HepG2 (cell line): ENCODE results near the gene TGDS. TPM values are rescaled to one million over a fixed set of nuclear protein-coding genes. Genes with fewer than 3 reads are reported as not detected.

Experiments used
- ATAC-seq: fragments of 200-7000 bp; cut with Tn5 transposase; 3 replicates; pipeline ENCODE4 v1.9.1; 2020; ENCODE audit warnings: mild to moderate bottlenecking, moderate library complexity
- BruUV-seq: library from RNA; stranded (reverse); fragments of 400-500 nt; replicated peaks from 2 replicates; lab custom pipeline; 2021; lab: Mats Ljungman, UMichigan
- CTCF ChIA-PET: fragments of 300-600 bp; formaldehyde crosslinking; extraction: SDS; loops from one replicate; lab custom pipeline; 2021; ENCODE audit warnings: low total read pairs, inconsistent platforms, low intra/inter-chr PET ratio; lab: Yijun Ruan, JAX
- POLR2A ChIA-PET: fragments of 350-600 bp; sonication (Branson Sonifier 250); formaldehyde crosslinking; loops from one replicate; lab custom pipeline; 2020; ENCODE audit warnings: antibody characterized with exemption, inconsistent platforms; lab: Yijun Ruan, JAX
- DNase-seq: peaks from one replicate; pipeline ENCODE4 v3.0.0-alpha.2; 2015; ENCODE audit warnings: low spot score
- FAIRE-seq: peaks from 3 replicates; lab custom pipeline; 2011; peaks lifted over from hg19 to GRCh38; lab: Jason Lieb, UNC
- H2AFZ ChIP-seq: one replicate; pipeline ENCODE4 v1.6.1; 2011; ENCODE audit warnings: low read length, inconsistent platforms
- H3K27ac ChIP-seq: fragments of 300-600 bp; 3 replicates; pipeline ENCODE4 v1.8.0; 2011; ENCODE audit warnings: mixed run types, mild to moderate bottlenecking, mixed read lengths, low read length, inconsistent platforms; ENCODE audit not compliant: insufficient read depth; ENCODE audit errors: extremely low read length
- H3K27me3 ChIP-seq, 2 experiments: fragments of 200-600 bp in 1 of 2; 2 replicates in 1 of 2; 3 replicates in 1 of 2; pipeline versions ENCODE4 v1.6.0 to v1.8.0; 2011; ENCODE audit warnings: low read length in 2 of 2, mild to moderate bottlenecking in 2 of 2, moderate library complexity in 2 of 2, inconsistent platforms in 1 of 2; ENCODE audit not compliant: insufficient read depth in 2 of 2, control insufficient read depth in 1 of 2
- H3K36me3 ChIP-seq, 2 experiments: fragments of 200-600 bp in 1 of 2; replicated peaks in 1 of 2; 2 replicates in 1 of 2; 3 replicates in 1 of 2; pipeline versions ENCODE4 v1.5.1 to v1.8.0; 2011; ENCODE audit warnings: low read length in 2 of 2, inconsistent platforms in 1 of 2; ENCODE audit not compliant: insufficient read depth in 2 of 2, control insufficient read depth in 1 of 2
- H3K4me1 ChIP-seq: 2 replicates; pipeline ENCODE4 v1.5.1; 2012; ENCODE audit warnings: low read length, inconsistent platforms; ENCODE audit not compliant: insufficient read depth
- H3K4me2 ChIP-seq: 2 replicates; pipeline ENCODE4 v1.6.0; 2011; ENCODE audit warnings: low read depth, low read length, inconsistent platforms
- H3K4me3 ChIP-seq, 3 experiments: fragments of 200-600 bp in 1 of 3; sonication (generic), shearing (Covaris generic) in 1 of 3; replicated peaks in 1 of 3; 2 replicates each; pipeline ENCODE4 v1.5.1; 2011 to 2016; ENCODE audit warnings: low read length in 3 of 3, inconsistent platforms in 2 of 3, low read depth in 2 of 3, mild to moderate bottlenecking in 2 of 3, control low read depth in 1 of 3, mixed read lengths in 1 of 3; ENCODE audit not compliant: insufficient read depth in 1 of 3
- H3K79me2 ChIP-seq: one replicate; pipeline ENCODE4 v1.6.1; 2011; ENCODE audit warnings: low read length, inconsistent platforms; ENCODE audit not compliant: insufficient read depth
- H3K9ac ChIP-seq: 2 replicates; pipeline ENCODE4 v1.6.0; 2011; ENCODE audit warnings: mild to moderate bottlenecking, low read depth, low read length, inconsistent platforms; ENCODE audit not compliant: insufficient read depth
- H3K9me3 ChIP-seq: 2 replicates; pipeline ENCODE4 v1.5.1; 2012; ENCODE audit warnings: mild to moderate bottlenecking, low read length
- H4K20me1 ChIP-seq: 2 replicates; pipeline ENCODE4 v1.6.0; 2011; ENCODE audit warnings: inconsistent platforms, mild to moderate bottlenecking, low read length, moderate library complexity; ENCODE audit not compliant: insufficient read depth
- BCL3 ChIP-seq: sonication (generic); formaldehyde crosslinking; IDR thresholded peaks from 2 replicates; pipeline ENCODE4 v1.5.1; 2020; ENCODE audit warnings: mild to moderate bottlenecking, missing genetic modification reagents, moderate library complexity
- FOXJ3 ChIP-seq: sonication (generic); formaldehyde crosslinking; IDR thresholded peaks from 2 replicates; pipeline ENCODE4 v1.4.0; 2020; ENCODE audit warnings: missing genetic modification reagents, mild to moderate bottlenecking, borderline replicate concordance
- GABPA ChIP-seq, 2 experiments: IDR thresholded peaks; 2 replicates each; pipeline ENCODE4 v1.6.1; 2011 to 2016; ENCODE audit warnings: low read depth in 2 of 2, low read length in 1 of 2, missing biosample characterization in 1 of 2, missing genetic modification characterization in 1 of 2
- GMEB2 ChIP-seq: IDR thresholded peaks from 2 replicates; pipeline ENCODE4 v1.6.1; 2016; ENCODE audit warnings: missing biosample characterization, missing genetic modification reagents, low read depth
- NFATC3 ChIP-seq: sonication (generic); formaldehyde crosslinking; IDR thresholded peaks from 2 replicates; pipeline ENCODE4 v1.5.1; 2020; ENCODE audit warnings: mild to moderate bottlenecking, missing genetic modification reagents
- PREB ChIP-seq: sonication (generic); formaldehyde crosslinking; IDR thresholded peaks from 2 replicates; pipeline ENCODE4 v1.4.0; 2020; ENCODE audit warnings: missing genetic modification reagents
- RARG ChIP-seq: sonication (generic); formaldehyde crosslinking; IDR thresholded peaks from 2 replicates; pipeline ENCODE4 v1.4.0; 2020; ENCODE audit warnings: low read depth, mild to moderate bottlenecking, missing genetic modification reagents
- RBAK ChIP-seq: sonication (generic); formaldehyde crosslinking; IDR thresholded peaks from 2 replicates; pipeline ENCODE4 v1.5.1; 2020; ENCODE audit warnings: mild to moderate bottlenecking, missing genetic modification reagents
- SIN3B ChIP-seq: fragments of 150-350 bp; IDR thresholded peaks from 2 replicates; pipeline ENCODE4 v1.6.1; 2014; ENCODE audit warnings: low read length
- ZKSCAN5 ChIP-seq: sonication (generic); formaldehyde crosslinking; IDR thresholded peaks from 2 replicates; pipeline ENCODE4 v1.5.1; 2020; ENCODE audit warnings: mild to moderate bottlenecking, missing genetic modification reagents
- ZNF20 ChIP-seq: sonication (generic); formaldehyde crosslinking; IDR thresholded peaks from 2 replicates; pipeline ENCODE4 v1.4.0; 2020; ENCODE audit warnings: mild to moderate bottlenecking, moderate library complexity, missing genetic modification reagents
- ZNF234 ChIP-seq: sonication (generic); formaldehyde crosslinking; conservative IDR thresholded peaks from 2 replicates; pipeline ENCODE4 v1.5.1; 2020; ENCODE audit warnings: mild to moderate bottlenecking, missing genetic modification reagents
- ZNF292 ChIP-seq: sonication (generic); formaldehyde crosslinking; IDR thresholded peaks from 2 replicates; pipeline ENCODE4 v1.8.1; 2022; ENCODE audit warnings: mild to moderate bottlenecking, low read depth, missing genetic modification reagents, borderline replicate concordance
- ZNF670 ChIP-seq: sonication (generic); formaldehyde crosslinking; IDR thresholded peaks from 2 replicates; pipeline ENCODE4 v1.8.0; 2022; ENCODE audit warnings: mild to moderate bottlenecking, missing genetic modification reagents, borderline replicate concordance
- ZNF672 ChIP-seq: sonication (generic); formaldehyde crosslinking; IDR thresholded peaks from 2 replicates; pipeline ENCODE4 v1.8.1; 2022; ENCODE audit warnings: missing genetic modification reagents
- ZSCAN29 ChIP-seq: sonication (generic); formaldehyde crosslinking; conservative IDR thresholded peaks from 2 replicates; pipeline ENCODE4 v1.4.0; 2020; ENCODE audit warnings: mild to moderate bottlenecking, missing genetic modification reagents
- WGBS: methylation state at CpG from one replicate; pipeline ENCODE4 v1.1.6; 2017; ENCODE audit warnings: low lambda C conversion rate; 5-methylcytosine and 5-hydroxymethylcytosine counted together
- in situ Hi-C: cut with HindIII; loops from 2 replicates; pipeline ENCODE4 v1.10.0; 2017; ENCODE audit warnings: low pct_unique_long_range_greater_than_20kb; ENCODE audit not compliant: extremely low pct_ligation_motif_present
- intact Hi-C: fragments of 100-400 bp; cut with micrococcal nuclease; formaldehyde crosslinking; loops from one replicate; pipeline ENCODE4 v1.10.0; 2022; ENCODE audit not compliant: unreplicated experiment
- polyA plus RNA-seq, 8 experiments: library from polyadenylated mRNA; depleted of rRNA in 3 of 8; stranded (reverse) in 7 of 8; unstranded in 1 of 8; fragments of >200 nt; fragmentation: Illumina TruSeq in 4 of 8; extraction: Trizol in 4 of 8; gene quantifications; 2 replicates each; pipeline versions ENCODE4 v1.2.1 to v1.2.3, GENCODE V29; 2011 to 2016; ENCODE audit warnings: low read depth in 4 of 8, missing spikeins in 1 of 8, mixed read lengths in 1 of 8; ENCODE audit not compliant: insufficient read depth in 1 of 8
- total RNA-seq, 5 experiments: library from RNA; depleted of rRNA; stranded (reverse); fragments of >200 nt; fragmentation: Illumina TruSeq; extraction: Trizol; gene quantifications; 2 replicates each; pipeline ENCODE4 v1.2.3, GENCODE V29; 2016; ENCODE audit warnings: low read depth in 1 of 5

Gene TGDS
- total and polyA plus RNA-seq, 2 of the 13 experiments (the other 11 are each of a cell fraction or from before 2014, with no cell fraction given), result 15.5 to 17.9 TPM

- no peaks in the 10 kb centered on the region for H3K9me3 ChIP-seq
- peak overlapping the region; percentile 59 to 94 (median 92) for H3K4me3 ChIP-seq
- POLR2A ChIA-PET, result interaction anchor here (0.9 to 2.2 kb wide), 8 partner anchors 18 to 632 kb away, joined by 3 to 22 read pairs (median 4); no protein-coding TSS in a partner anchor
- H3K9ac ChIP-seq, result peak overlapping the region; percentile 90
- ATAC-seq (peak; percentile 64), FAIRE-seq (no peak), DNase-seq (no peak)
- peak overlapping the region; percentile 95 for H3K4me2 ChIP-seq
- intact Hi-C loops, result no loop called here
- peaks cover 5% of the 10 kb centered on the region; the same call in 1 of the 2 replicates for H4K20me1 ChIP-seq
- 5% methylated on average over 16 of the region's 16 CpGs for WGBS
- in situ Hi-C loops, result no loop called here
- BruUV-seq, result TSS peak; percentile 70
- no peaks in the 10 kb centered on the region; a peak in 1 of 5 replicates for H3K27me3 ChIP-seq
- peak overlapping the region; percentile 94 for H2AFZ ChIP-seq
- CTCF ChIA-PET, result no interaction called here
- peak overlapping the region; percentile 80 for H3K27ac ChIP-seq
- peaks cover 58% of the 10 kb centered on the region for H3K4me1 ChIP-seq
- H3K36me3 ChIP-seq, result peaks cover 0 to 18% of the 10 kb centered on the region in 2 experiments; a peak in 3 of 5 replicates
- peaks cover 28% of the 10 kb centered on the region for H3K79me2 ChIP-seq
- no peak for TF ChIP-seq ZSCAN29 (CRISPR knock-in tag)
- TF ChIP-seq FOXJ3, result no peak
- no peak for TF ChIP-seq BCL3 (CRISPR knock-in tag)
- TF ChIP-seq ZNF292 (CRISPR knock-in tag), result peak; percentile 0; the same call in 1 of the 2 replicates
- no peak for TF ChIP-seq PREB (CRISPR knock-in tag)
- no peak for TF ChIP-seq GMEB2 (CRISPR knock-in tag)
- TF ChIP-seq ZNF672 (CRISPR knock-in tag), result no peak
- TF ChIP-seq ZNF20, result no peak
- TF ChIP-seq ZNF234 (CRISPR knock-in tag), result 0 out of 2 replicates have a peak, but pooled peaks have one; percentile 48
- no peak for TF ChIP-seq ZNF670 (CRISPR knock-in tag)
- TF ChIP-seq NFATC3 (CRISPR knock-in tag), result no peak
- TF ChIP-seq RARG (CRISPR knock-in tag), result no peak
- TF ChIP-seq RBAK, result no peak
- peak; percentile 2; the same call in 1 of the 2 replicates for TF ChIP-seq ZKSCAN5 (CRISPR knock-in tag)
- TF ChIP-seq SIN3B, result no peak
- TF ChIP-seq GABPA (IDR thresholded peaks at IDR 0.05; ENCODE audit: low read depth, low read length), result no peak
- no peak for TF ChIP-seq GABPA (CRISPR knock-in tag; IDR thresholded peaks at IDR 0.05; ENCODE audit: low read depth)
Observed at GRCh38 chr13:94595001-94595949, 677 bp downstream of the TGDS start.
